GM19239 (cell line): ENCODE data around the gene TP53TG3F.
"Not testable (repeated sequence)": the region's sequence is repeated elsewhere in the genome, so short reads cannot be mapped to it uniquely, and the experiment has no call there.

Experiments
- DNase-seq: peaks from one replicate; pipeline ENCODE4 v3.0.0; 2011; ENCODE audit warnings: low spot score; ENCODE audit not compliant: insufficient read length
- FAIRE-seq: peaks from 2 replicates; lab custom pipeline; 2011; peaks lifted over from hg19 to GRCh38; lab: Jason Lieb, UNC

The TP53TG3F gene

GRCh38 chr16:33459312-33459711 lies at the start of gene TP53TG3F:
Gene TP53TG3F, plus strand, starts transcription at chr16:33459612. Its CDS starts 68 bp downstream, at chr16:33459680.
- DNase-seq, FAIRE-seq: not testable (repeated sequence)

GRCh38 chr16:33491611-33492010 lies 32.2 kb downstream of the TP53TG3F start:
- not testable (repeated sequence) for FAIRE-seq

GRCh38 chr16:33507231-33507630 lies 47.8 kb downstream of the TP53TG3F start:
- FAIRE-seq, DNase-seq: not testable (repeated sequence)

More at GRCh38 chr16:33491611-33492010, 32.2 kb downstream of the TP53TG3F start:
- not testable (repeated sequence) for DNase-seq

- not testable (repeated sequence) for FAIRE-seq, DNase-seq
These were observed 49.7 kb downstream of the TP53TG3F start for GRCh38 chr16:33509070-33509469.

GRCh38 chr16:33509906-33510305 lies 50.5 kb downstream of the TP53TG3F start:
- not testable (repeated sequence) for DNase-seq, FAIRE-seq
